ENCODE results near the gene DYNLRB1.

DNA sequence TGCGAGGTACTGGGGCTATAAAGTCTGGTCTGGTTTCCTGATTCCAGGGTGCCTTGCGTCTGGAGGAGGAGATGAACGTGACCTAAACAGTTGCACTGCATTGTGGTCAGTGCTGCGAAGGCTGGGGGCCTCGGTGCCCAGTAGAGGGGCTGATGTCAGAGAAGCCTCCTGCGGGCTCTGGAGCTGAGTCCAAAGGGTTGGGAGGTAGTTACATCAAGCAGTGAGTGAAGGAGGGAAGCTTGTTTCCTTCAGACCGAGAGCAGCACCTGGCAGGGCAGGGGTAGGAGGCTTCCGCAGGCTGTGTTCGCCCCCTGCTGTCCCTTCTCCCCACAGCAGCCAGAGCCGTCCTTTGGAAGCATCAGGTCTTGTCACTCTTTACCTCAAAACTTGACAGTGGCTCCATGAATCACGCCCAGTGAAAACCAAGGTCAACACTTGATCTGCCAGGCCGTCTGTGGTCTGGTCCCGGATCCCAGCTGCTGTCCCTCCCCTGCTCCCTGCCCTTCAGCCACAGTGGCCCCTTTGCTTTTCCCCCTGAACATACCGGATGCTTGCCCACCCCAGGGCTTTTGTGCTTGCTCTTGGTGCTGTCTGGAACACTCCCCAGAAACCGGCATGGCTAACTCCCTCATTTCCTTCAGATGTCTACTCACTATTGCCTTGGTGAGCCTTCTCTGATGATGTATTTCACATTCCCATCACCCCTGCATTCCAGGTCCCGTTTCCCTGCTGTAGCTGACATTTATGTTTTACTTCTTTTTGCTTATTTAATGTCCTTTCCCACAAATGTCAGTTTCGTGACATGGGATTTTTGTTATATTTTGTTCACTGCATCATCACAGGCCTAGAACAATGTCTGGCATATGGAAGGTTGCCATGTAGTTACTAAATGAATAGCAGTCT is 7.0 kb downstream of the DYNLRB1 start:
- TF ChIP-seq, protein P1, sequence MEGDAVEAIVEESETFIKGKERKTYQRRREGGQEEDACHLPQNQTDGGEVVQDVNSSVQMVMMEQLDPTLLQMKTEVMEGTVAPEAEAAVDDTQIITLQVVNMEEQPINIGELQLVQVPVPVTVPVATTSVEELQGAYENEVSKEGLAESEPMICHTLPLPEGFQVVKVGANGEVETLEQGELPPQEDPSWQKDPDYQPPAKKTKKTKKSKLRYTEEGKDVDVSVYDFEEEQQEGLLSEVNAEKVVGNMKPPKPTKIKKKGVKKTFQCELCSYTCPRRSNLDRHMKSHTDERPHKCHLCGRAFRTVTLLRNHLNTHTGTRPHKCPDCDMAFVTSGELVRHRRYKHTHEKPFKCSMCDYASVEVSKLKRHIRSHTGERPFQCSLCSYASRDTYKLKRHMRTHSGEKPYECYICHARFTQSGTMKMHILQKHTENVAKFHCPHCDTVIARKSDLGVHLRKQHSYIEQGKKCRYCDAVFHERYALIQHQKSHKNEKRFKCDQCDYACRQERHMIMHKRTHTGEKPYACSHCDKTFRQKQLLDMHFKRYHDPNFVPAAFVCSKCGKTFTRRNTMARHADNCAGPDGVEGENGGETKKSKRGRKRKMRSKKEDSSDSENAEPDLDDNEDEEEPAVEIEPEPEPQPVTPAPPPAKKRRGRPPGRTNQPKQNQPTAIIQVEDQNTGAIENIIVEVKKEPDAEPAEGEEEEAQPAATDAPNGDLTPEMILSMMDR (IDR thresholded peaks at IDR 0.05): peak in 2 of 3 experiments; percentile 8 to 34
- no peak for TF ChIP-seq POLR2A (IDR thresholded peaks at IDR 0.05)

Measured in vagina (tissue), 2 donors.